Upper lobe of right lung (tissue), 1 donor: ENCODE results near the gene LMO7. TPM values are rescaled to one million over a fixed set of nuclear protein-coding genes. Genes with fewer than 3 reads are reported as not detected.

Source experiments
- ATAC-seq: fragments of 200-7000 bp; cut with Tn5 transposase; one replicate; pipeline ENCODE4 v1.9.1; 2020; ENCODE audit warnings: mild to moderate bottlenecking, moderate library complexity
- DNase-seq: peaks from one replicate; pipeline ENCODE4 v3.0.0-alpha.2; 2020
- H3K27ac ChIP-seq: fragments of 200-600 bp; one replicate; pipeline ENCODE4 v1.8.0; 2022
- H3K27me3 ChIP-seq: fragments of 200-600 bp; one replicate; pipeline ENCODE4 v1.8.0; 2022; ENCODE audit warnings: mild to moderate bottlenecking
- H3K36me3 ChIP-seq: fragments of 200-600 bp; one replicate; pipeline ENCODE4 v1.8.0; 2022
- H3K4me1 ChIP-seq: fragments of 200-600 bp; one replicate; pipeline ENCODE4 v1.8.0; 2022
- H3K4me3 ChIP-seq: fragments of 200-600 bp; one replicate; pipeline ENCODE4 v1.8.0; 2022; ENCODE audit warnings: mild to moderate bottlenecking
- H3K9me3 ChIP-seq: fragments of 200-600 bp; one replicate; pipeline ENCODE4 v1.8.0; 2022
- intact Hi-C: fragments of 100-400 bp; cut with DNase I; formaldehyde crosslinking; loops from one replicate; pipeline ENCODE4 v1.11.0; 2022
- total RNA-seq: library from RNA; stranded (reverse); fragmentation: NEBNext Ultra II Directional; extraction: Animal tissue kit (Norgen Biotek cat#: 25700); gene quantifications from one replicate; pipeline ENCODE4 v1.2.1, GENCODE V29; 2021
- TF ChIP-seq, protein P1 (sequence below): fragments of 200-600 bp; IDR thresholded peaks from one replicate; pipeline ENCODE4 v1.8.0; 2022; ENCODE audit warnings: antibody characterized with exemption
- donor health status: DM: no; HTN: yes; CAD: no; lungs with severe emphysema.

Gene LMO7
- total RNA-seq, 1 donor from 2014 or later: 549 TPM

DNA sequence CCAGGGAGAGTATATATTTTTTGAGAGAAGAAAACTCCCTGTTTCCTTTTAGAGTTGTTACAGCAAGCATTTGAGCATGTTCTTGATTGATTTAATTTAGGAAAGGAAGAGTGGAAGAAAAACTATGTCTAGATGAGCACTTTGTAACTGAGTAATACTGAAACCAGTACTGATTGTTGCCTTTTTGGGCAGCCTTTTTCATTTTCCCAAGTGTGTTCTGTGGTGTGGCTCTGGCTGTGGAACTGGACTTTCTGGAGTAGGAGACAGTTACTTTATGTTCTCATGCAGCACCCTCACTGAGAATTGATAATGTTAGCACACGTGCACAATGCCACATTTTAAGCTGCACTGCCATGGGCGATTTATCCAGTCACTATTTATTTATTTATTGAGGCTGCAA, 211.5 kb downstream of the LMO7 start:
- H3K27ac ChIP-seq: no peak overlapping the region
- intact Hi-C loops: loop anchor here (10.0 kb wide), 1 partner anchor 143 kb away; no protein-coding TSS in a partner anchor
- no peaks in the 10 kb centered on the region for H3K4me1 ChIP-seq
- H3K36me3 ChIP-seq: peaks cover 71% of the 10 kb centered on the region
- ATAC-seq (no peak), DNase-seq (no peak)
- TF ChIP-seq, protein P1, sequence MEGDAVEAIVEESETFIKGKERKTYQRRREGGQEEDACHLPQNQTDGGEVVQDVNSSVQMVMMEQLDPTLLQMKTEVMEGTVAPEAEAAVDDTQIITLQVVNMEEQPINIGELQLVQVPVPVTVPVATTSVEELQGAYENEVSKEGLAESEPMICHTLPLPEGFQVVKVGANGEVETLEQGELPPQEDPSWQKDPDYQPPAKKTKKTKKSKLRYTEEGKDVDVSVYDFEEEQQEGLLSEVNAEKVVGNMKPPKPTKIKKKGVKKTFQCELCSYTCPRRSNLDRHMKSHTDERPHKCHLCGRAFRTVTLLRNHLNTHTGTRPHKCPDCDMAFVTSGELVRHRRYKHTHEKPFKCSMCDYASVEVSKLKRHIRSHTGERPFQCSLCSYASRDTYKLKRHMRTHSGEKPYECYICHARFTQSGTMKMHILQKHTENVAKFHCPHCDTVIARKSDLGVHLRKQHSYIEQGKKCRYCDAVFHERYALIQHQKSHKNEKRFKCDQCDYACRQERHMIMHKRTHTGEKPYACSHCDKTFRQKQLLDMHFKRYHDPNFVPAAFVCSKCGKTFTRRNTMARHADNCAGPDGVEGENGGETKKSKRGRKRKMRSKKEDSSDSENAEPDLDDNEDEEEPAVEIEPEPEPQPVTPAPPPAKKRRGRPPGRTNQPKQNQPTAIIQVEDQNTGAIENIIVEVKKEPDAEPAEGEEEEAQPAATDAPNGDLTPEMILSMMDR: no peak
- H3K4me3 ChIP-seq: no peak overlapping the region
- no peaks in the 10 kb centered on the region for H3K27me3 ChIP-seq
- no peaks in the 10 kb centered on the region for H3K9me3 ChIP-seq

DNA sequence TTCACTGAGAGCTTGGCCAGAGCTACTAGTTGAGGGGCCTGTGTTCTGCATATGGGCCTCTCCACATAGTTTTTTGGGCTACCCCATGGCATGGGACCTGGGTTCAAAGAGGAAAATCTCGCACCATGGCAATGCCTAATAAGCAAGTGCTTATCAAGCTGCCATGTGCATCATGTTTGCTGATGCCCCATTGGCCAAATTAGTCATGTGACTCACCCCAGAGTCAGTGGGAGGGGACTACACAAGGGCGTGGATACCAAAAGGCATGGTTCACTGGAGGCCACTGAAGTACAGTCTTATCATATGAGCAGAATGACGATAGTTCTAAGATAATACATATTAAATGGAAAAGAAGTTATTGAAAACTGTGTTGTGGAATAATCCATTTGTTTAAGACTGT, 214.8 kb downstream of the LMO7 start:
- ATAC-seq: peak; percentile 54
- TF ChIP-seq, protein P1: no peak
- Histone ChIP-seq H3K36me3 (peaks cover 70% of the 10 kb centered on the region), H3K9me3 (no peaks in the 10 kb centered on the region), H3K4me3 (no peak overlapping the region), H3K4me1 (no peaks in the 10 kb centered on the region), H3K27me3 (no peaks in the 10 kb centered on the region), H3K27ac (no peak overlapping the region)
- no peak for DNase-seq
- intact Hi-C loops: no loop called here

DNA sequence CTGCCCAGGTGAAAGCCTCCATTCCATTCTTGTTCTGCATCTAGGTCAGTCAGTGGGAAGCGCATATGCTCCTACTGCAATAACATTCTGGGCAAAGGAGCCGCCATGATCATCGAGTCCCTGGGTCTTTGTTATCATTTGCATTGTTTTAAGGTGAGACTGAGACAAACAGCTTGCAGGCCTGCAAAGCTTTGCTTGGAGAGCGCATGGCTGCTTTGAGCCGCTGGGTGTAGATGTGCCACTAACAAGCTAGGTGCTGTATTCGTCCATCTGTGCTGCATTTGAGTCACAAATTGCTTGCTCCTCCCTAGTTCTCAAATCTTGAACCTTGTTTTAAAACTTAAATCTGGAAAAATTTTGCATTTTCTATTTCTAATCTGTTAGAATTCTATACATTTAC, 219.1 kb downstream of the LMO7 start:
- ATAC-seq (no peak), DNase-seq (no peak)
- no peak overlapping the region for H3K27ac ChIP-seq
- H3K27me3 ChIP-seq: no peaks in the 10 kb centered on the region
- H3K4me3 ChIP-seq: no peak overlapping the region
- TF ChIP-seq, protein P1: no peak
- intact Hi-C loops: no loop called here
- H3K4me1 ChIP-seq: no peaks in the 10 kb centered on the region
- no peaks in the 10 kb centered on the region for H3K9me3 ChIP-seq
- peaks cover 53% of the 10 kb centered on the region for H3K36me3 ChIP-seq

DNA sequence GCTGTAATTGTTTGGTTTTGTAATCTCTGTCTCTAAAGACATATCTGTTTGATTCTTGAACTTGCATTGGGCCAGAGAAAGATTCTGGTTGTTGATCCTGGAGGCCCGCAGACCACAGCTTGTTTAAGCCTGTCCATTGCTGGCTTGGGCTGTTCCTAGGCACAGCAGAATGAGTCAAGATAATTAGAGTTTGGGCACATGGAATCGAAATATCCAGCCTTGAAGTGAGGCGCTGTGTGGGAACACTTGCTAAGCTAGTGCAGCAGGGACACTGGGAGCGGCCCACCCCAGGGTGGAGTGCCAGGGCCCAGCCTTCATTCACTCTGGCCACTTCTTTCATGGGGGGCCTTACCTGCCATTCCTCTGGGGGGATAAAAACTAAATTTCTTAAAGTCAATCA, 219.7 kb downstream of the LMO7 start:
- Histone ChIP-seq H3K9me3 (no peaks in the 10 kb centered on the region), H3K27me3 (no peaks in the 10 kb centered on the region), H3K36me3 (peaks cover 47% of the 10 kb centered on the region), H3K27ac (no peak overlapping the region), H3K4me3 (no peak overlapping the region), H3K4me1 (no peaks in the 10 kb centered on the region)
- ATAC-seq: no peak
- TF ChIP-seq, protein P1: no peak
- intact Hi-C loops: no loop called here
- no peak for DNase-seq

DNA sequence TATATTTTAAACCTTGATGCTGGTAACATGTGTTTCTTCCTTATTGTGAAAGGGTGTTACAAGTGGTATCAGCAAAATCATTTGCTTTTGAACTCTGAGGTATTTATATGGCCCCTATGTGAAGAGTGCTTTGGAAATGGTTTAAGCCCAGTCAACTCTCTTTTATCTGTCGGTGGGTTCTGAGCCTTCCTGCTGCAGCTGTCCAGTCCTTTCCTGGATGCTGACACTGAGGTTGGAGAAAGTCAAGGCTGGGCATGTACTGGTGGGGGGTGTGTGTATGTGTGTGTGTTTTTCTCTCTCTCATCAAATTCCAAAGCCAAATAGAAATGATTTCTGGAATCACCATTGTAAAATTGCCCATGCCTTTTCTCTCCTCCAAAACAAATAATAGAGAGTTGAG, 221.2 kb downstream of the LMO7 start:
- TF ChIP-seq, protein P1: no peak
- no peak overlapping the region for H3K27ac ChIP-seq
- ATAC-seq (no peak), DNase-seq (no peak)
- no peaks in the 10 kb centered on the region for H3K4me1 ChIP-seq
- H3K9me3 ChIP-seq: no peaks in the 10 kb centered on the region
- H3K27me3 ChIP-seq: no peaks in the 10 kb centered on the region
- peaks cover 41% of the 10 kb centered on the region for H3K36me3 ChIP-seq
- no peak overlapping the region for H3K4me3 ChIP-seq
- intact Hi-C loops: no loop called here

DNA sequence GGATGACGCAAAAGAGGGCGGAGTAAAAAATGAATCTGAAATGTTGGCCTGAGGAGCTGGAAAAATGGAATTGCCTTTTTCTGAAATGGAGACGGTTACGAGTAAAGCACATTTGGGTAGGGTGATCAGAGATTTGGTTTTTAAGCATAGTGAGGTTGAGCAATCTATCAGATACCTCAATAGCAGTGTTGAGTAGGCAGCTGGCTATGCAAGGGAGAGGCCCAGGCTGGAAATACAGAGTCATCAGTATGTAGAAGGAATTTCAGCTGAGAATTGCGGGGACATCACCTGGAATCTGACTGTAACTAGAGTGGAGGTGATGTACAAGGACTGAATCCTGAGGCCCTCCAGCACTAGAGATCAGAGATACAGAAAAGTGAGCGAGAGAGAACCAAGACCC, 224.8 kb downstream of the LMO7 start:
- ATAC-seq (no peak), DNase-seq (no peak)
- no peaks in the 10 kb centered on the region for H3K9me3 ChIP-seq
- no peaks in the 10 kb centered on the region for H3K27me3 ChIP-seq
- TF ChIP-seq, protein P1: no peak
- no peaks in the 10 kb centered on the region for H3K4me1 ChIP-seq
- peaks cover 15% of the 10 kb centered on the region for H3K36me3 ChIP-seq
- no peak overlapping the region for H3K4me3 ChIP-seq
- intact Hi-C loops: no loop called here
- H3K27ac ChIP-seq: no peak overlapping the region
